PC-9 (cell line): ENCODE data around the gene TMEM185B. TPM values are rescaled to one million over a fixed set of nuclear protein-coding genes. Genes with fewer than 3 reads are reported as not detected.
A peak's percentile ranks its signal among the peaks of the same experiment; 100 is the strongest.

Source experiments
- BruUV-seq: library from RNA; stranded (reverse); fragments of 400-500 nt; replicated peaks from 2 replicates; lab custom pipeline; 2021; lab: Mats Ljungman, UMichigan
- CTCF ChIA-PET: fragments of 300-600 bp; sonication (Branson Sonifier 250); formaldehyde crosslinking; loops from one replicate; lab custom pipeline; 2022; ENCODE audit warnings: antibody characterized with exemption; lab: Charles Lee
- POLR2A ChIA-PET: fragments of 300-600 bp; sonication (Branson Sonifier 250); formaldehyde crosslinking; loops from one replicate; lab custom pipeline; 2022; ENCODE audit warnings: antibody characterized with exemption; ENCODE audit not compliant: unreplicated experiment; lab: Charles Lee
- DNase-seq, 2 experiments: peaks; one replicate each; pipeline versions ENCODE4 v3.0.0 to v3.0.0-alpha.2; 2015 to 2022; ENCODE audit warnings: mixed read lengths in 1 of 2
- H2AFZ ChIP-seq: fragments of 200-600 bp; sonication (generic); 2 replicates; pipeline ENCODE4 v1.8.1; 2017; ENCODE audit warnings: antibody characterized with exemption
- H3F3A ChIP-seq: fragments of 200-600 bp; sonication (generic); 2 replicates; pipeline ENCODE4 v1.8.1; 2017; ENCODE audit warnings: antibody characterized with exemption, mild to moderate bottlenecking, low read depth; ENCODE audit not compliant: insufficient read depth
- H3K27ac ChIP-seq: fragments of 200-600 bp; sonication (generic); 2 replicates; pipeline ENCODE4 v1.6.1; 2016; ENCODE audit warnings: mixed run types
- H3K27me3 ChIP-seq: fragments of 200-600 bp; sonication (generic); 2 replicates; pipeline ENCODE4 v1.6.1; 2016; ENCODE audit warnings: low read depth, mixed run types; ENCODE audit not compliant: insufficient read depth
- H3K36me3 ChIP-seq: fragments of 200-600 bp; sonication (generic); 2 replicates; pipeline ENCODE4 v1.6.1; 2016; ENCODE audit warnings: low read depth, mixed run types
- H3K4me1 ChIP-seq: fragments of 200-600 bp; sonication (generic); replicated peaks from 2 replicates; pipeline ENCODE4 v1.6.1; 2016; ENCODE audit warnings: mixed run types; ENCODE audit not compliant: insufficient read depth
- H3K4me2 ChIP-seq: fragments of 200-600 bp; sonication (generic); 2 replicates; pipeline ENCODE4 v1.6.1; 2017; ENCODE audit warnings: mixed run types
- H3K4me3 ChIP-seq: fragments of 200-600 bp; sonication (generic); 2 replicates; pipeline ENCODE4 v1.6.1; 2016; ENCODE audit warnings: mixed run types
- H3K79me2 ChIP-seq: fragments of 200-600 bp; sonication (generic); 2 replicates; pipeline ENCODE4 v1.6.1; 2017; ENCODE audit warnings: low read depth, mixed run types
- H3K9me2 ChIP-seq: fragments of 200-600 bp; sonication (generic); 2 replicates; pipeline ENCODE4 v1.8.1; 2017; ENCODE audit warnings: mild to moderate bottlenecking; ENCODE audit not compliant: insufficient read depth
- H3K9me3 ChIP-seq: fragments of 200-600 bp; sonication (generic); 2 replicates; pipeline ENCODE4 v1.8.1; 2016; ENCODE audit warnings: low read depth; ENCODE audit not compliant: insufficient read depth
- H4K20me1 ChIP-seq: fragments of 200-600 bp; sonication (generic); 2 replicates; pipeline ENCODE4 v1.8.1; 2017; ENCODE audit not compliant: insufficient read depth
- CTCF ChIP-seq: fragments of 200-600 bp; sonication (generic); conservative IDR thresholded peaks from 2 replicates; pipeline ENCODE4 v1.6.1; 2017; ENCODE audit warnings: mixed run types, antibody characterized with exemption, mild to moderate bottlenecking, moderate library complexity
- EZH2 ChIP-seq: fragments of 200-600 bp; sonication (generic); IDR thresholded peaks from 2 replicates; pipeline ENCODE4 v1.8.0; 2017; ENCODE audit warnings: antibody characterized with exemption, low read depth
- intact Hi-C: fragments of 100-400 bp; cut with micrococcal nuclease; formaldehyde crosslinking; loops from one replicate; pipeline ENCODE4 v1.10.0; 2022; ENCODE audit not compliant: unreplicated experiment
- total RNA-seq: library from RNA; stranded (reverse); gene quantifications from 2 replicates; pipeline ENCODE4 v1.2.3, GENCODE V29; 2021

Gene TMEM185B
- total RNA-seq, 1 experiment from 2014 or later = 30.3 TPM

- no TSS peak for BruUV-seq
- POLR2A ChIA-PET = interaction anchor here (0.6 kb wide), 1 partner anchor 8 kb away, joined by 3 read pairs; the partner anchor contains the start of gene RALB
- TF ChIP-seq CTCF (no peak), EZH2 (no peak)
These were observed 20.8 kb upstream of the TMEM185B start for GRCh38 chr2:120243875-120244553.

GRCh38 chr2:120243211-120243610 lies 20.0 kb upstream of the TMEM185B start:
- DNase-seq = peak; percentile 61 to 85
- Histone ChIP-seq H3F3A (peaks cover 64% of the 10 kb centered on the region), H3K27me3 (no peaks in the 10 kb centered on the region), H3K4me2 (peak overlapping the region; percentile 44), H3K9me3 (no peaks in the 10 kb centered on the region), H3K36me3 (no peaks in the 10 kb centered on the region), H3K4me3 (no peak overlapping the region), H3K4me1 (peaks cover 94% of the 10 kb centered on the region), H3K27ac (peak overlapping the region; percentile 42), H2AFZ (no peak overlapping the region), H3K9me2 (no peaks in the 10 kb centered on the region), H3K79me2 (peaks cover 10% of the 10 kb centered on the region; the same call in 1 of the 2 replicates), H4K20me1 (no peaks in the 10 kb centered on the region)
- TF ChIP-seq EZH2 (no peak), CTCF (no peak)
- intact Hi-C loops = no loop called here
- CTCF ChIA-PET = interaction anchor here (0.9 kb wide), 1 partner anchor 70 kb away, joined by 4 read pairs; no protein-coding TSS in a partner anchor
- POLR2A ChIA-PET = interaction anchor here (0.6 to 0.7 kb wide), 2 partner anchors 9 to 252 kb away, joined by 3 read pairs; partner anchors contain the start of gene RALB
- no TSS peak for BruUV-seq

More at GRCh38 chr2:120243875-120244553, 20.8 kb upstream of the TMEM185B start:
- Histone ChIP-seq H3K4me2 (peak overlapping the region; percentile 73), H3F3A (peaks cover 57% of the 10 kb centered on the region), H3K36me3 (no peaks in the 10 kb centered on the region), H3K79me2 (peaks cover 10% of the 10 kb centered on the region; the same call in 1 of the 2 replicates), H3K4me3 (no peak overlapping the region), H2AFZ (no peak overlapping the region), H3K27me3 (no peaks in the 10 kb centered on the region), H3K9me3 (no peaks in the 10 kb centered on the region), H3K27ac (peak overlapping the region; percentile 67), H3K4me1 (peaks cover 86% of the 10 kb centered on the region), H4K20me1 (no peaks in the 10 kb centered on the region), H3K9me2 (no peaks in the 10 kb centered on the region)
- peak in 1 of 2 experiments; percentile 28 for DNase-seq
- intact Hi-C loops = no loop called here
- CTCF ChIA-PET = interaction anchor here (0.9 kb wide), 1 partner anchor 69 kb away, joined by 4 read pairs; no protein-coding TSS in a partner anchor

- ChIA-PET CTCF (interaction anchor here (0.5 kb wide), 1 partner anchor 157 kb away, joined by 3 read pairs; no protein-coding TSS in a partner anchor), POLR2A (no interaction called here)
- Histone ChIP-seq H3K27me3 (no peaks in the 10 kb centered on the region), H3F3A (peaks cover 69% of the 10 kb centered on the region), H3K27ac (peak overlapping the region; percentile 12; the same call in 1 of the 2 replicates), H3K9me2 (no peaks in the 10 kb centered on the region), H3K4me1 (peaks cover 98% of the 10 kb centered on the region), H3K36me3 (no peaks in the 10 kb centered on the region), H3K4me3 (no peak overlapping the region), H3K9me3 (no peaks in the 10 kb centered on the region), H3K4me2 (no peak overlapping the region), H2AFZ (no peak overlapping the region), H3K79me2 (peaks cover 10% of the 10 kb centered on the region; the same call in 1 of the 2 replicates), H4K20me1 (no peaks in the 10 kb centered on the region)
- BruUV-seq = no TSS peak
- TF ChIP-seq EZH2 (no peak), CTCF (no peak)
- no peak for DNase-seq
- intact Hi-C loops = no loop called here
These were observed 18.5 kb upstream of the TMEM185B start for GRCh38 chr2:120241684-120242083.
